ENCODE results near the gene DLL3.

DLL3 gene

DNA sequence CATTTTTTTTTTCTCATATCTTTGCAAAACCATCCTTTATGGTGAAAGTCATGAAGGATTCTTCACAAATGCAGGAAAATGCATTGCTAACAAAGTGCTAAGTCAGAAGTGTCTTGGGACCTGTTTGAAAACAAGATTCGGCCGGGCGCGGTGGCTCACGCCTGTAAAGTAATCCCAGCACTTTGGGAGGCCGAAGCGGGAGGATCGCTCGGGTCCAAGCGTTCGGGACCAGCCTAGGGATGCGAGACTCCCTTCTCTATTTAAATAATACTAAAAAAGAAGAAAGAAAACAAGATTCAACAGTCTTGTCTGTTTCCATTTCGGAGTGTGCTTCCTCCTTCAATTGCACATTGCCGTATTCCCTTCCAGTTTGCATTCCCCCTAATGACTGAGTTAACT, 33.1 kb downstream of the DLL3 start:
- Histone ChIP-seq H3K4me1 (ENCODE audit: insufficient read depth, low read length, severe bottlenecking) (peaks cover 18% of the 10 kb centered on the region), H3K36me3 (ENCODE audit: insufficient read depth, low read length) (no peaks in the 10 kb centered on the region), H3K4me3 (ENCODE audit: low read depth, low read length, poor library complexity, severe bottlenecking) (peak overlapping the region; percentile 93), H3K9me3 (ENCODE audit: low read length) (no peaks in the 10 kb centered on the region), H3F3A (ENCODE audit: insufficient read depth, low read length) (no peaks in the 10 kb centered on the region), H3K4me2 (ENCODE audit: low read length) (peak overlapping the region; percentile 99), H3K27me3 (ENCODE audit: insufficient read depth, low read length) (no peaks in the 10 kb centered on the region), H3K27ac (ENCODE audit: low read depth, low read length, poor library complexity, severe bottlenecking) (peak overlapping the region; percentile 3), H3K9me2 (ENCODE audit: low read depth, low read length) (no peaks in the 10 kb centered on the region), H3K9ac (ENCODE audit: low read length) (peak overlapping the region; percentile 98), H2AFZ (ENCODE audit: low read length) (no peak overlapping the region), H3K79me2 (ENCODE audit: insufficient read depth, low read length) (peaks cover 15% of the 10 kb centered on the region), H4K20me1 (ENCODE audit: insufficient read depth, low read length) (no peaks in the 10 kb centered on the region)
- TF ChIP-seq, protein P1, sequence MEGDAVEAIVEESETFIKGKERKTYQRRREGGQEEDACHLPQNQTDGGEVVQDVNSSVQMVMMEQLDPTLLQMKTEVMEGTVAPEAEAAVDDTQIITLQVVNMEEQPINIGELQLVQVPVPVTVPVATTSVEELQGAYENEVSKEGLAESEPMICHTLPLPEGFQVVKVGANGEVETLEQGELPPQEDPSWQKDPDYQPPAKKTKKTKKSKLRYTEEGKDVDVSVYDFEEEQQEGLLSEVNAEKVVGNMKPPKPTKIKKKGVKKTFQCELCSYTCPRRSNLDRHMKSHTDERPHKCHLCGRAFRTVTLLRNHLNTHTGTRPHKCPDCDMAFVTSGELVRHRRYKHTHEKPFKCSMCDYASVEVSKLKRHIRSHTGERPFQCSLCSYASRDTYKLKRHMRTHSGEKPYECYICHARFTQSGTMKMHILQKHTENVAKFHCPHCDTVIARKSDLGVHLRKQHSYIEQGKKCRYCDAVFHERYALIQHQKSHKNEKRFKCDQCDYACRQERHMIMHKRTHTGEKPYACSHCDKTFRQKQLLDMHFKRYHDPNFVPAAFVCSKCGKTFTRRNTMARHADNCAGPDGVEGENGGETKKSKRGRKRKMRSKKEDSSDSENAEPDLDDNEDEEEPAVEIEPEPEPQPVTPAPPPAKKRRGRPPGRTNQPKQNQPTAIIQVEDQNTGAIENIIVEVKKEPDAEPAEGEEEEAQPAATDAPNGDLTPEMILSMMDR (IDR thresholded peaks at IDR 0.05; ENCODE audit: low read length), result no peak
- TF ChIP-seq EZH2 (IDR thresholded peaks at IDR 0.05; ENCODE audit: borderline replicate concordance, low read length), result no peak

DNA sequence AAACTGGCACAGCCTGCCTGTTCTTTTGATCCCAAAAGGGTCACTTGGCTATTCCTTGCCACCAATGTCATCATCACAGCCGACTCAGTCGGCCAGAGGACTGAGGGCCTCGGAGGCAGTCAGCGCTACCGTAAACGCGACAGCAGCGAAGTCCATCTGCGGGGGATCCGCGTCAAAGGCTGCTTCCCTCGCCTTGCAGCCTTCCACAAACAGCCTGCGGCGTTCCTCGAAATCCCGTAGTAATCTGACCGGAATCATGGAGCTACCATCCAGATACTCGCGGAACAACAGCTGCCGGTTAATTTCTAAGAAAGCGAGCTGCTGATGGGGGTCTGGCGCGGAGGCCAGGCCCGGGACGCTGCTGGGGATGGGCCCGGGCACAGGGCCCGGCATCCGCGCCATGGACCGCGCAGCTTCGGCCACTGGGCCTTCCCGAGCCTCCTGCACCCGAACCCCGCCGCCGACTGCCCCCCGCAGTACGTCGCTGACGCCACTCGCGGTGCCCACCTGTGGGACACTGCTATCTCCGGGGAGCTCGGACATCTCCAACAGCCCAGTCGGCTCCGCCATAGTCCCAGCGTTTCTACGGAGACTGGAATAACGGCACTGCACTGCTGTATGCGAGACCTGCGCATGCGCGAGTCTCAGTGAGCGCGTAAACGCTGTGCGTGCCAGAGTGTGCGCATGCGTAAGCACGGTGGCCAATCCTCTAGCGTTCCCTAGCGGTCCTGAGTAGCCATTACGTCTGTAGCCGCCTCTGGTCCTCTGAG, 33.7 kb downstream of the DLL3 start, which contains the start of gene EID2B:
Gene EID2B (minus strand): TSS at position 620 of the 770 bp plus-strand sequence. CDS start 50 bp downstream, at position 570.
- Histone ChIP-seq H3K9ac (ENCODE audit: low read length) (peak within 1 kb of the TSS; percentile 98), H4K20me1 (ENCODE audit: insufficient read depth, low read length) (no peaks in the 10 kb centered on the region), H3K27ac (ENCODE audit: low read depth, low read length, poor library complexity, severe bottlenecking) (peak within 1 kb of the TSS; percentile 3), H3K36me3 (ENCODE audit: insufficient read depth, low read length) (no peaks in the 10 kb centered on the region), H2AFZ (ENCODE audit: low read length) (no peak within 1 kb of the TSS), H3K79me2 (ENCODE audit: insufficient read depth, low read length) (peaks cover 15% of the 10 kb centered on the region), H3K4me2 (ENCODE audit: low read length) (peak within 1 kb of the TSS; percentile 99), H3K4me1 (ENCODE audit: insufficient read depth, low read length, severe bottlenecking) (peaks cover 18% of the 10 kb centered on the region), H3K9me3 (ENCODE audit: low read length) (no peaks in the 10 kb centered on the region), H3K27me3 (ENCODE audit: insufficient read depth, low read length) (no peaks in the 10 kb centered on the region), H3K4me3 (ENCODE audit: low read depth, low read length, poor library complexity, severe bottlenecking) (peak within 1 kb of the TSS; percentile 93), H3F3A (ENCODE audit: insufficient read depth, low read length) (no peaks in the 10 kb centered on the region), H3K9me2 (ENCODE audit: low read depth, low read length) (no peaks in the 10 kb centered on the region)
- TF ChIP-seq EZH2 (IDR thresholded peaks at IDR 0.05; ENCODE audit: borderline replicate concordance, low read length), result no peak
- TF ChIP-seq, protein P1 (IDR thresholded peaks at IDR 0.05; ENCODE audit: low read length), result peak; percentile 86

DNA sequence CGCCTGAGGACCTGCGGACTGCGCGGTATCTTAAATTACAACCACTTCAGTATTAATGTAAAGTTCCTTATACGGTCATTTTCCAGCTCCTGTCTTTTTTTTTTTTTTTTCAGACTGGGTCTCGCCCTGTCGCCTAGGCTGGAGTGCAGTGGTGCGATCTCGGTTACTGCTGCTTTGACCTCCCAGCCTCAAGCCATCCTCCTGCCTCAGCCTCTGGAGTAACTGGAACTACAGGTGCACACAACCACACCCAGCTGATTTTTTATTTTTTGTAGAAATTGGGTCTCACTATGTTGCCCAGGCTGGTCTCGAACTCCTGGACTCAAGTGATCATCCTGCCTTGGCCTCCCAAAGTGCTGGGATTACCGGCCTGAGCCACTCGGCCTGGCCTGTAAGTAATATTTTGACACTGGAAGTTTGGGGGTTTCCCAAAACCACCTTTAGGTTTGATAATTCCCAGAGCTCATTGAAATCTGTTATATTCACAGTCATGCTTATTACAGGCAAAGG, 34.3 kb downstream of the DLL3 start:
- TF ChIP-seq, protein P1 (IDR thresholded peaks at IDR 0.05; ENCODE audit: low read length), result no peak
- no peak for TF ChIP-seq EZH2 (IDR thresholded peaks at IDR 0.05; ENCODE audit: borderline replicate concordance, low read length)
- Histone ChIP-seq H3K9ac (ENCODE audit: low read length) (no peak overlapping the region; the same call in 1 of the 2 replicates), H3K4me3 (ENCODE audit: low read depth, low read length, poor library complexity, severe bottlenecking) (peak overlapping the region; percentile 93)

More for the DNA sequence above, 34.3 kb downstream of the DLL3 start:
- H3K36me3 ChIP-seq (ENCODE audit: insufficient read depth, low read length), result peaks cover 1% of the 10 kb centered on the region; the same call in 1 of the 2 replicates
- H3K4me1 ChIP-seq (ENCODE audit: insufficient read depth, low read length, severe bottlenecking), result peaks cover 19% of the 10 kb centered on the region
- H2AFZ ChIP-seq (ENCODE audit: low read length), result no peak overlapping the region
- H3F3A ChIP-seq (ENCODE audit: insufficient read depth, low read length), result no peaks in the 10 kb centered on the region
- no peak overlapping the region for H3K4me2 ChIP-seq (ENCODE audit: low read length)
- peaks cover 15% of the 10 kb centered on the region for H3K79me2 ChIP-seq (ENCODE audit: insufficient read depth, low read length)
- H3K27ac ChIP-seq (ENCODE audit: low read depth, low read length, poor library complexity, severe bottlenecking), result no peak overlapping the region
- H3K27me3 ChIP-seq (ENCODE audit: insufficient read depth, low read length), result no peaks in the 10 kb centered on the region
- no peaks in the 10 kb centered on the region for H3K9me2 ChIP-seq (ENCODE audit: low read depth, low read length)
- H4K20me1 ChIP-seq (ENCODE audit: insufficient read depth, low read length), result no peaks in the 10 kb centered on the region
- no peaks in the 10 kb centered on the region for H3K9me3 ChIP-seq (ENCODE audit: low read length)

All from OCI-LY1 (cell line).